GM19025 (cell line): ENCODE data around the gene PRPF4.
"Not testable (repeated sequence)": the region's sequence is repeated elsewhere in the genome, so short reads cannot be mapped to it uniquely, and the experiment has no call there.

ENCODE experiments used
- ATAC-seq: cut with Tn5 transposase; IDR thresholded peaks from one replicate; pipeline ENCODE4 v1.9.1; 2021; ENCODE audit warnings: mild to moderate bottlenecking, low read depth, moderate library complexity; ENCODE audit not compliant: unreplicated experiment

PRPF4 gene

DNA sequence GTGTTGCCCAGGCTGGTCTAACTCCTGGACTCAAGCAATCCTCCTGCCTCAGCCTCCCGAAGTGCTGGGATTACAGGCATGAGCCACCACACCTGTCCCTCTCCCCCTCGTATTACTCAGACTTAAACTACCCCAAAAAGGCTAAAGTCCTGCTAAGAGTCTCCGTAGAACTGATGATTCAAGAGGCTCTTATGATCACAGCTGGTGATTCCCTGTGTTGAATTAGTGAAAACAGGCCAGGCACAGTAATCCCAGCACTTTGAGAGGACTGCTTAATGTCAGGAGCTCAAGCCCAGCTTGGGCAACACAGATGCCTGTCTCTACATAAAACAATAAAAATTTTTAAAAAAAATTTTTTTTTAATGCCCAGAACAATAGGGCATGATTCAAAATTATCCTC is 9.3 kb upstream of the PRPF4 start:
- no peak for ATAC-seq

DNA sequence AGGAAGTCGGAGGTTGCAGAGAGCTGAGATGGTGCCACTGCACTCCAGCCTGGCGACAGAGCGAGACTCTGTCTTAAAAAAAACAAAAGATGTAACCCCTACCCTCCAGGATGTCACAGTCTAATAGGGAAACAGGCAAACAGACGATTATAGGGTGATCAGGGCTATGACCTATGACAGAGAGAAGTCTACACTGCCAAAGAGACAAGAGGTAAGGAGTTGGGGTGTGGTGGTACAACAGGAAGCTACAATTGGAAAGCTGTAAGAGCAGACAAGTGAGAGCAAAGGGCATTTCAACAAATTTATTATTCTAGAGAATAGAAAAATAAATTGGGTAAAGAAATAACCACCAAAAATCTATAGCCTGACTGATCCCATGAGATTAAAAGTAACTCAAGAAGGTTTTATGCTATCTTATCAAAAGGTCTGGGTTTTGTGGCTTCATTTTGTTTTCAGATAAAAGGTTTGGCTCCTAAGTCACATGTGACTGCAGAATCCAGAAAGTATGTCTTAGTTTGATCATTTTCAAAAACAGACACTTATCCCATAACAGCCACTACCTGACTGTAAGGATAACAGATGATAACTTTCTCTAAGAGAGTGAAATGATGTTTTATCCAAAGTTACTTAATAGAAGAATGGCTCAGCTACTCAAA is 7.4 kb upstream of the PRPF4 start:
- no peak for ATAC-seq

- no peak for ATAC-seq
Measured at GRCh38 chr9:113269355-113269754, 6.1 kb upstream of the PRPF4 start.

DNA sequence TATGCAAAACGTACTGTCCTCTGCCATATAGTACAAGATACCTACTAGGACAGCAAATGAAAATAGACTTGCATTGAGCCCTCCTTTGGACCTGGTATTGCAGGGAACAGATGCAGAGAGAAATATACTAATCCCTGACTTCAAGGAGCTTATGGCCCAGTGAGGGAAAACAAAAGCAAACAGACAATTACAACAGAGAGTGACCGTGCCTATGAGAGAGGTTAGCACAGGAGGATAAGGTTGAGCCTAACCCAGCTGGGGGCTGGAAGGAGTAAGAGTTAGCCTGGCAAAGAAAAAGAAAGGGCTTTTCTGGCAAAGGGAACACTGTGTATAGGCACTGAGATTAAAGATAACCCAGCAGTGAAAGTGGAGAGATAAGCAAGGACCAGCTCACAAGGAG is 5.6 kb upstream of the PRPF4 start:
- no peak for ATAC-seq

GRCh38 chr9:113274474-113275156 is 843 bp upstream of the PRPF4 start:
- ATAC-seq: no peak

- no peak for ATAC-seq
Measured at GRCh38 chr9:113278840-113279239, 3.4 kb downstream of the PRPF4 start.

- no peak for ATAC-seq
Measured at GRCh38 chr9:113281356-113281755, 5.9 kb downstream of the PRPF4 start.

DNA sequence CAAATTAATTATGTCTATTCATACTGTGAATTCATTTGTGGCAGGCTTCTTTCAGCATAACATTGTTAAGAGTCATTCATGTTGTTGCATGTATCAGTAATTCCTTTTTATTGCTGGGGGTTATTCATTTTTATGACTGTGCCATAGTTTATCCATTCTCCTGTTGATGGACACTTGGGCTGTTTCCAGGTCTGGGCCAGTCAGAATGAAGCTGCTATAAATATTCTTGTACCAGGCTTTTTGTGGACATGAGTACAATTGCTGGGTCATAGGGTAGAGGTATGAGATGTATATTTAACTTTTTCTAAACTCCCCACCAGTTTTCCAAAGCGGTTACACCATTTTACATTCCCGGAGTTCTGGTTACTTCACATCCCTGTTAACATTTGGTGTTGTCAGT is 13.6 kb downstream of the PRPF4 start:
- ATAC-seq: no peak

DNA sequence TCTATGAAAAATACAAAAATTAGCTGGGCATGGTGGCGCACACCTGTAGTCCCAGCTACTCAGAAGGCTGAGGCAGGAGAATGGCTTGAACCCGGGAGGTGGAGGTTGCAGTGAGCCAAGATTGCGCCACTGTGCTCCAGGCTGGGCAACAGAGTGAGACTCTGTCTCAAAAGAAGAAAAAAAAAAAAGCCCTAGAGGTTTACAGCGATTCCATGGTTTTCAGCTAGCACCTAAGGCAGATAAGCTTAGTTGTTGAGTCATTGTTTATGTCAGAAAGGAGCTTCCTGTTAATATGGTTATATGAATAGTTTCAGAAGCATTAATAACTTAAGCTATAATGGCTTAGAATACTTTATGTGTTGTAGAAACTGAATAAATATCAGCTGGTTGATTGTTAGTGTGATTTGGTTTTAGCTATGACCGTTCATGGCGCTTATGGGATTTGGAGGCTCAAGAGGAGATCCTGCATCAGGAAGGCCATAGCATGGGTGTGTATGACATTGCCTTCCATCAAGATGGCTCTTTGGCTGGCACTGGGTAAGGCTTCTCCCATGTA is 14.7 kb downstream of the PRPF4 start:
- ATAC-seq: no peak

DNA sequence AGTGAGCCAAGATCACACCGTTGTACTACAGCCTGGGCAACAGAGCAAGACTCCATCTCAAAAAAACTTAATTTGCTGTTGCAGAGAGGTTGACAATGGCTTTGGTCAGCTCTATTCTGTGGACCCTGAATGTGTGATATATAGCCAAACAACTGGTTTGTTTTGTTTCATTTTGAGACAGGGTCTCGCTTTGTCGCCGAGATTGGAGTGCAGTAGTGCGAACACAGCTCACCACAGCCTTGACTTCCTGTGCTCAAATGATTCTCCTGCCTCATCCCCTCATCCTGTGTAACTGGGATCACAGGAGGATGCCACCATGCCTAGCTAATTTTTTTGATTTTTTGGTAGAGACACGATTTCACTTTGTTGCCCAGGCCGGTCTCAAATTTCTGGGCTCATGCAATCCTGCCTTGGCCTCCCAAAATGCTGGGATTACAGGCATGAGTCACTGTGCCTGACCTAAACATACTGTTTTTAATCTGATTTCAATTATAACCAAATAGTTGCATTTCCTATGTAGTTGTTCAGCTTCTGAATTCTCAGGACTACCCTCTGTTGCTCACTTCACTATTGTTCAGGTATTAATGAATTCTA is 17.9 kb downstream of the PRPF4 start:
- ATAC-seq: no peak

GRCh38 chr9:113296247-113296646 is 20.8 kb downstream of the PRPF4 start:
- ATAC-seq: not testable (repeated sequence)

DNA sequence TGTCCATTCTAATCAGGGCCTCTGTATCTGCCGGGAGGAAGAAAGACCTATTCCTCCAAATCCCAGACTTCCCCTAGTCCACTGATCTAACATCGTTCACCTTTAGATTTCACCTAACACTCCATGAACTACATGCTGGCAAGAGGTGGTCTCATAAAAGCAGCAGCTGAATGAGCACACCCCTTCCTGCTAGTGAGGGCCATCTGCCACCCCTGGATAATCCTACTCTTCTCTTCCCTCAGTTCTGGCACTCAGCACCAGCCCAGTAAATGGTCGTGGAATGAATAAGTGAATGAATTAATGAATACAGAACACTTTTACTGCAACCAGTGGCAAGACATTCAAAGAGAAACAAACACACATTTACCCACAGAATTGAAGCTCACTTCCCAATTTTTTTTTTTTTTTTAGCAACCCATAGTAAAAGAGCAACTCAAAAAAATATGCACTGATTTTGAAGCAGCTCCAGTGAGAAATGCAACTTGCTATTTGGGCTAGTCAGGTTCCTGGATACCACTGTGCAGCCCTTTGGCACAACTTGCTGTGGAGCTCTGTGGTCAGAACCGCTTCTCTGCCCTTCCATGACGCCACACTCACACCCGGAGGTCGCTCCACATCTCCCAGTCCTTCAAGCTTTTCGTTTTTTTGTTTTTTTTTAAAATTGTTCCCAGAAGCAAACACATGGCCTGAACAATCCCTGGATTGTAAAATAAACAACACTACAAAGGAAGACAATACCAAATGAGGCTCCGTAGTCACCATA is 21.5 kb downstream of the PRPF4 start:
- ATAC-seq: no peak

- no peak for ATAC-seq
Measured at GRCh38 chr9:113298311-113298710, 22.9 kb downstream of the PRPF4 start.

DNA sequence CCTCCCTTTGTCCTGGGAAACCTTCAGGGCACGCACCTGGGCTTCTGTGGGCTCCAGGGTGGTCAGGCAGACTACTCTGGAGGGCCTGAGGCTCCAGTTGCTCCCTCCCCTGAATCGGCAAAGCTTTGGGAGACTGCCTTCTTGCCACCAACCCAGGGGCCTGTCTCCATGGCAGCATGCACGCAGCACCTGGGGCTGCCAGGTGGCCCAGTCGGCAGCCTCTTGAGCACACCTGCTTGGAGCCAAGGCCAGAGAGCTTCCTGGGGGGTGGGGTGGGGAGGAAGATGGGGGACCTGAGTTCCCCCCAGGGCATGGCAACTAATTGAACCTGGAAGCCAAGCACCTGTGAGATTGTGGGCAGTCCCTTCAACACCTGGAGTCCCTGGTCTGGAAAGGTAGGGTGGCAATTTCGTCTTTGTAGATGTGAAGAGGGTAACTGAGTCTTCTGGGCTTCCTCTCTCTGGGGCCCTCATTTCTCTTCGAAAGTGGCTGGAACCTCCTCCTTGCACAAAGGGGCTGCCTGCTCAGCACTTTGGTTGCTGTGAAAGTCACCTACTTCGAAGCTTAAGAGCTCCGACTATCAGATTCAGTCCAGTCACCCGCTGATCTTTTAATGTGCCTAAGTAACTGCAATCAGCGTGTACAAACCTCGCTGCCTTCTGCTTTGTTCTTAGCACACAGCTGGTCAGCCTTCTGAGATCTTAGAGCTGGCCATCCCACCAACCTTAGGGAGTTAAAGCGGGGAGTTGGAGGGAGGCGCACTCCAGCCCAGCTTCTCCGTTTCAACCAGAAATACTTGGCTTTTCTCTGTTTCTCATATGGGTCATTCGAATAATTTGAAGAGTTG is 23.7 kb downstream of the PRPF4 start:
- no peak for ATAC-seq

DNA sequence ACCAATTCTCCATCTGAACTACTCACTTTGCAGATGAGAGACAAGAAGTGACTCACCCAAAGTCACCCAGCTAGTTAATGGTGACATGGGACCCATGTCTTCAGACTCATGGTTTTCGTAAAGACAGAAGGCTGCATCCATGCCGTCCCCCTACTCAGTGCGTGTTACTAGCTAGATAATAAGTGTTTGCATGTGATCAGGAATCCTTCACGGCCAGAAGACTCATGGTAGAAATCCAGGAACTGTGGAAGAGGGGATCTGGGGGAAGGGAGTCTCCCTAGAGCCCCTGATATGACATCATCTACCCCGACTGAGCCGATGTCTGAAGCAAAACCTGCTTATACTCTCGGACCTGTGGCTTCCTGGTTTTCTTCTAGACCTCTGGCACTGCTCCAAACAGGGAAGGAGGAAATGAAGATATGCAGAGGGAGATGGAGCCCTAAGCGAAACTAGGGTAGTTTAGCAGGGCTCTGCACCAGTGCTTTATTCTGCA is 24.4 kb downstream of the PRPF4 start:
- no peak for ATAC-seq

GRCh38 chr9:113301548-113301947 is 26.1 kb downstream of the PRPF4 start:
- no peak for ATAC-seq

GRCh38 chr9:113302792-113303418 is 27.4 kb downstream of the PRPF4 start, which contains the start of gene RNF183:
TSS of gene RNF183 (minus strand) at chr9:113303376. CDS start at chr9:113298184, 5,192 bp downstream.
- ATAC-seq: no peak

GRCh38 chr9:113306566-113306965 is 31.1 kb downstream of the PRPF4 start:
- no peak for ATAC-seq

DNA sequence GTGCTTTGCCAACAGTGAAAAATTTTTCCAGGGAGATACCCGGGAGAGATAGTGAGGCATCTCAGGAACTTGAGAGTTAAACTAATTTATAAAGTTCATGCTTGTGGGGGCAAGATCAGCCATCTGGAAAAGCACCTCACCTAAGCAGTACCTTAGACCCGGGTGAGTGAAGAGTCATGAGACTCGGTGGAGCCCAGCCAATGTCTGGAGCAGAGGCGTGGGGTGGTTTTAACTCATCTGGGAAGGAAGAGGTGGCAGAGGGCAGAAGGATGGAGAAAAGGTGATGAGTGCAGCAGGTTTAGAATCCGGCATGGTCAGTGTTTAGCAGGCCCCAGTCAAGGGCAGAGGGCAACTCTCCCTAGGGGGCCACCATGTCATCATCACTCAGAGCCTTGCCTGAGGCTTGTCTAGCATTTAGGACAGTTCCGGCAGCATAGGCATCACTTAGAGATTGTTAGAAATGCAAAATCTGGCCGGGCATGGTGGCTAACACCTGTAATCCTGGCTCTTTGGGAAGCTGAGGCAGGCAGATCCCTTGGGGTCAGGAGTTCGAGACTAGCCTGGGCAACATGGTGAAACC is 32.0 kb downstream of the PRPF4 start:
- ATAC-seq: no peak
